Neural progenitor cell (in vitro differentiated cells): ENCODE results near the gene LCORL. TPM values are rescaled to one million over a fixed set of nuclear protein-coding genes. Genes with fewer than 3 reads are reported as not detected.

Experiments
- DNase-seq: peaks from one replicate; pipeline ENCODE4 v3.0.0-alpha.2; 2016; ENCODE audit warnings: low spot score
- H2AFZ ChIP-seq: fragments of 200-600 bp; sonication (generic); replicated peaks from 2 replicates; pipeline ENCODE4 v1.6.1; 2016; ENCODE audit warnings: antibody characterized with exemption
- H3F3A ChIP-seq: fragments of 200-600 bp; sonication (generic); 2 replicates; pipeline ENCODE4 v1.6.1; 2016; ENCODE audit warnings: antibody characterized with exemption, low read depth
- H3K27ac ChIP-seq: fragments of 200-600 bp; sonication (generic); 2 replicates; pipeline ENCODE4 v1.5.1; 2016; ENCODE audit warnings: mild to moderate bottlenecking
- H3K27me3 ChIP-seq: fragments of 200-600 bp; sonication (generic); 2 replicates; pipeline ENCODE4 v1.6.1; 2016; ENCODE audit warnings: mild to moderate bottlenecking, moderate library complexity
- H3K36me3 ChIP-seq: fragments of 200-600 bp; sonication (generic); 2 replicates; pipeline ENCODE4 v1.5.1; 2016
- H3K4me1 ChIP-seq: fragments of 200-600 bp; sonication (generic); 2 replicates; pipeline ENCODE4 v1.6.1; 2016; ENCODE audit warnings: mixed run types
- H3K4me2 ChIP-seq: fragments of 200-600 bp; sonication (generic); 2 replicates; pipeline ENCODE4 v1.6.1; 2016
- H3K4me3 ChIP-seq: fragments of 200-600 bp; sonication (generic); 2 replicates; pipeline ENCODE4 v1.5.1; 2016
- H3K79me2 ChIP-seq: fragments of 200-600 bp; sonication (generic); 2 replicates; pipeline ENCODE4 v1.6.1; 2016; ENCODE audit warnings: low read depth
- H3K9ac ChIP-seq: fragments of 200-600 bp; sonication (generic); 2 replicates; pipeline ENCODE4 v1.6.1; 2016
- H3K9me3 ChIP-seq: fragments of 200-600 bp; sonication (generic); 2 replicates; pipeline ENCODE4 v1.5.1; 2016; ENCODE audit warnings: low read depth
- H4K20me1 ChIP-seq: fragments of 200-600 bp; sonication (generic); 2 replicates; pipeline ENCODE4 v1.6.1; 2016; ENCODE audit warnings: low read depth
- H3K27ac Mint-ChIP-seq: 3 replicates; pipeline ENCODE4 v1.8.0; 2021; ENCODE audit warnings: mixed read lengths
- H3K27me3 Mint-ChIP-seq: 2 replicates; pipeline ENCODE4 v1.8.0; 2022; ENCODE audit warnings: low read depth, mild to moderate bottlenecking, inconsistent platforms, moderate library complexity, mixed read lengths; ENCODE audit not compliant: insufficient read depth
- H3K36me3 Mint-ChIP-seq: 3 replicates; pipeline ENCODE4 v1.8.0; 2021; ENCODE audit warnings: mixed read lengths
- H3K4me1 Mint-ChIP-seq: 3 replicates; pipeline ENCODE4 v1.8.0; 2021; ENCODE audit warnings: mixed read lengths
- H3K4me3 Mint-ChIP-seq: 3 replicates; pipeline ENCODE4 v1.8.0; 2021; ENCODE audit warnings: mild to moderate bottlenecking, moderate library complexity, mixed read lengths
- H3K9me3 Mint-ChIP-seq: 3 replicates; pipeline ENCODE4 v1.8.0; 2020; ENCODE audit warnings: mixed read lengths
- CTCF ChIP-seq: fragments of 200-600 bp; sonication (generic); IDR thresholded peaks from 2 replicates; pipeline ENCODE4 v1.5.1; 2017; ENCODE audit warnings: antibody characterized with exemption, mild to moderate bottlenecking
- EZH2 ChIP-seq: fragments of 200-600 bp; sonication (generic); IDR thresholded peaks from 2 replicates; pipeline ENCODE4 v1.6.1; 2017; ENCODE audit warnings: antibody characterized with exemption, mild to moderate bottlenecking, moderate library complexity
- EZH2phosphoT487 ChIP-seq: fragments of 200-600 bp; sonication (generic); IDR thresholded peaks from 2 replicates; pipeline ENCODE4 v1.6.1; 2017; ENCODE audit warnings: antibody characterized with exemption
- total RNA-seq: library from RNA; depleted of rRNA; stranded (reverse); fragments of >200 nt; gene quantifications from 2 replicates; pipeline ENCODE4 v1.2.3, GENCODE V29; 2015; ENCODE audit warnings: low replicate concordance

LCORL gene
- total RNA-seq, 1 donor from 2014 or later: 53.6 TPM

GRCh38 chr4:18020145-18020670, 1.3 kb downstream of the LCORL start:
- Histone ChIP-seq H3F3A (peaks cover 22% of the 10 kb centered on the region), H3K27me3 (peaks cover 28% of the 10 kb centered on the region), H3K4me1 (peaks cover 10% of the 10 kb centered on the region), H3K9ac (no peak overlapping the region), H3K36me3 (no peaks in the 10 kb centered on the region), H3K79me2 (peaks cover 55% of the 10 kb centered on the region), H2AFZ (no peak overlapping the region), H3K27ac (no peak overlapping the region), H4K20me1 (peaks cover 52% of the 10 kb centered on the region), H3K9me3 (no peaks in the 10 kb centered on the region), H3K4me3 (peak overlapping the region; percentile 77), H3K4me2 (peak overlapping the region; percentile 87)
- Mint-ChIP-seq H3K9me3 (peaks cover 18% of the 10 kb centered on the region), H3K4me3 (peak overlapping the region; percentile 96), H3K27me3 (peaks cover 6% of the 10 kb centered on the region), H3K4me1 (peaks cover 25% of the 10 kb centered on the region), H3K36me3 (peaks cover 13% of the 10 kb centered on the region), H3K27ac (peak overlapping the region; percentile 93)
- peak; percentile 18 for DNase-seq
- TF ChIP-seq EZH2phosphoT487 (no peak), EZH2 (no peak)

GRCh38 chr4:18014269-18014668, 7.3 kb downstream of the LCORL start:
- Mint-ChIP-seq H3K27me3 (peaks cover 4% of the 10 kb centered on the region), H3K9me3 (peaks cover 46% of the 10 kb centered on the region), H3K27ac (no peak overlapping the region), H3K4me3 (no peak overlapping the region), H3K4me1 (no peaks in the 10 kb centered on the region), H3K36me3 (peaks cover 39% of the 10 kb centered on the region)
- DNase-seq: no peak
- Histone ChIP-seq H3K9me3 (no peaks in the 10 kb centered on the region), H4K20me1 (peaks cover 93% of the 10 kb centered on the region), H3F3A (no peaks in the 10 kb centered on the region), H3K79me2 (peaks cover 100% of the 10 kb centered on the region), H3K4me2 (no peak overlapping the region), H3K4me3 (no peak overlapping the region), H3K9ac (no peak overlapping the region), H3K27me3 (no peaks in the 10 kb centered on the region), H3K36me3 (no peaks in the 10 kb centered on the region), H3K27ac (no peak overlapping the region), H3K4me1 (no peaks in the 10 kb centered on the region), H2AFZ (no peak overlapping the region)
- TF ChIP-seq EZH2phosphoT487 (no peak), CTCF (no peak), EZH2 (no peak)

GRCh38 chr4:18012807-18013462, 8.6 kb downstream of the LCORL start:
- H3F3A ChIP-seq: no peaks in the 10 kb centered on the region
- H3K27me3 Mint-ChIP-seq: peaks cover 4% of the 10 kb centered on the region
- no peaks in the 10 kb centered on the region for H3K4me1 Mint-ChIP-seq
- no peaks in the 10 kb centered on the region for H3K9me3 ChIP-seq
- H3K9me3 Mint-ChIP-seq: peaks cover 56% of the 10 kb centered on the region
- H3K79me2 ChIP-seq: peaks cover 100% of the 10 kb centered on the region
- no peak overlapping the region for H3K4me2 ChIP-seq
- no peak overlapping the region for H3K4me3 Mint-ChIP-seq
- H3K4me1 ChIP-seq: no peaks in the 10 kb centered on the region
- H3K27me3 ChIP-seq: no peaks in the 10 kb centered on the region
- no peak overlapping the region for H3K27ac Mint-ChIP-seq
- H3K36me3 Mint-ChIP-seq: peaks cover 49% of the 10 kb centered on the region
- DNase-seq: no peak
- peaks cover 82% of the 10 kb centered on the region for H4K20me1 ChIP-seq
- H3K27ac ChIP-seq: no peak overlapping the region
- no peaks in the 10 kb centered on the region for H3K36me3 ChIP-seq
- H3K4me3 ChIP-seq: no peak overlapping the region
- no peak overlapping the region for H2AFZ ChIP-seq
- TF ChIP-seq EZH2phosphoT487 (no peak), CTCF (no peak)
- H3K9ac ChIP-seq: no peak overlapping the region
